H1 (cell line): Measurements from ENCODE around the gene MYDGF. TPM values are rescaled to one million over a fixed set of nuclear protein-coding genes. Genes with fewer than 3 reads are reported as not detected.

ENCODE experiments used
- CTCF ChIA-PET: fragments of 300-600 bp; sonication (Branson Sonifier 250); formaldehyde crosslinking; loops from one replicate; lab custom pipeline; 2021; ENCODE audit not compliant: partially characterized antibody; lab: Charles Lee
- POLR2A ChIA-PET: fragments of 300-600 bp; sonication (Branson Sonifier 250); formaldehyde crosslinking; loops from one replicate; lab custom pipeline; 2021; ENCODE audit warnings: inconsistent platforms; ENCODE audit not compliant: partially characterized antibody; lab: Charles Lee
- DNase-seq, 2 experiments: peaks; one replicate each; pipeline versions ENCODE4 v3.0.0 to v3.0.0-alpha.2; 2010 to 2022; ENCODE audit warnings: low spot score in 2 of 2, low read depth in 1 of 2, mixed read lengths in 1 of 2
- FAIRE-seq: peaks from 2 replicates; lab custom pipeline; 2011; peaks lifted over from hg19 to GRCh38; lab: Jason Lieb, UNC
- H2AFZ ChIP-seq: 2 replicates; pipeline ENCODE4 v1.8.1; 2012; ENCODE audit warnings: low read length, inconsistent platforms
- H2AK5ac ChIP-seq: 2 replicates; pipeline ENCODE4 v1.6.1; 2013; ENCODE audit warnings: low read depth, low read length
- H2BK120ac ChIP-seq: replicated peaks from 2 replicates; pipeline ENCODE3; 2013; ENCODE audit warnings: low read depth, low read length, inconsistent platforms
- H2BK12ac ChIP-seq: 2 replicates; pipeline ENCODE4 v1.6.1; 2013; ENCODE audit warnings: low read depth, low read length
- H2BK15ac ChIP-seq: 2 replicates; pipeline ENCODE4 v1.6.1; 2013; ENCODE audit warnings: low read length
- H2BK20ac ChIP-seq: 2 replicates; pipeline ENCODE4 v1.6.1; 2013; ENCODE audit warnings: low read length
- H2BK5ac ChIP-seq: 2 replicates; pipeline ENCODE4 v1.6.1; 2013; ENCODE audit warnings: low read depth, low read length
- H3K14ac ChIP-seq: 2 replicates; pipeline ENCODE4 v1.6.1; 2013; ENCODE audit warnings: inconsistent platforms; ENCODE audit not compliant: insufficient read length
- H3K18ac ChIP-seq: 2 replicates; pipeline ENCODE4 v1.6.1; 2013; ENCODE audit warnings: low read length; ENCODE audit errors: extremely low read depth
- H3K23ac ChIP-seq: 2 replicates; pipeline ENCODE4 v1.6.1; 2013; ENCODE audit warnings: inconsistent platforms; ENCODE audit not compliant: insufficient read length
- H3K23me2 ChIP-seq: 2 replicates; pipeline ENCODE4 v1.6.1; 2013; ENCODE audit warnings: low read depth, low read length
- H3K27ac ChIP-seq: 2 replicates; pipeline ENCODE4 v1.6.1; 2011; ENCODE audit warnings: low read depth, low read length, inconsistent platforms
- H3K27me3 ChIP-seq, 4 experiments: replicated peaks in 1 of 4; 1 replicate in 1 of 4; 2 replicates in 3 of 4; pipeline versions ENCODE4 v1.6.1 to v1.8.1; 2011 to 2013; ENCODE audit warnings: low read length in 3 of 4, mild to moderate bottlenecking in 3 of 4, inconsistent platforms in 2 of 4, mixed read lengths in 2 of 4, moderate library complexity in 1 of 4; ENCODE audit not compliant: control insufficient read depth in 3 of 4, insufficient read depth in 3 of 4; ENCODE audit errors: extremely low read depth in 1 of 4
- H3K36me3 ChIP-seq, 4 experiments: 2 replicates each; pipeline versions ENCODE4 v1.6.1 to v1.8.1; 2011 to 2013; ENCODE audit warnings: mild to moderate bottlenecking in 4 of 4, low read length in 3 of 4, moderate library complexity in 2 of 4, control low read depth in 1 of 4, inconsistent platforms in 1 of 4; ENCODE audit not compliant: insufficient read depth in 4 of 4, control insufficient read depth in 2 of 4
- H3K4ac ChIP-seq: replicated peaks from 2 replicates; pipeline ENCODE3; 2013; ENCODE audit warnings: low read length, low read depth, mixed read lengths, inconsistent platforms; ENCODE audit not compliant: insufficient read length
- H3K4me1 ChIP-seq, 4 experiments: replicated peaks in 1 of 4; 1 replicate in 1 of 4; 2 replicates in 3 of 4; pipeline versions ENCODE4 v1.6.1 to v1.8.1; 2011 to 2013; ENCODE audit warnings: low read length in 3 of 4, inconsistent platforms in 2 of 4, mixed read lengths in 1 of 4; ENCODE audit not compliant: insufficient read depth in 4 of 4, control insufficient read depth in 3 of 4
- H3K4me2 ChIP-seq, 2 experiments: 2 replicates each; pipeline versions ENCODE4 v1.6.1 to v1.8.1; 2011 to 2013; ENCODE audit warnings: low read depth in 2 of 2, low read length in 2 of 2, control low read depth in 1 of 2, inconsistent platforms in 1 of 2, mild to moderate bottlenecking in 1 of 2; ENCODE audit not compliant: insufficient read depth in 1 of 2
- H3K4me3 ChIP-seq, 4 experiments: fragments of 200-600, 300-600 bp in 1 of 4; sonication (generic), shearing (Covaris generic), sonication (Bioruptor Twin) in 1 of 4; 2 replicates each; pipeline versions ENCODE4 v1.5.1 to v1.8.1; 2011 to 2016; ENCODE audit warnings: low read length in 4 of 4, low read depth in 3 of 4, control low read depth in 2 of 4, inconsistent platforms in 2 of 4, mild to moderate bottlenecking in 2 of 4, mixed read lengths in 1 of 4, moderate library complexity in 1 of 4; ENCODE audit not compliant: insufficient read depth in 2 of 4; ENCODE audit errors: extremely low read depth in 1 of 4
- H3K56ac ChIP-seq: replicated peaks from 2 replicates; pipeline ENCODE3; 2013; ENCODE audit warnings: low read depth, mild to moderate bottlenecking, mixed read lengths, low read length, inconsistent platforms; ENCODE audit not compliant: insufficient read length
- H3K79me1 ChIP-seq: 2 replicates; pipeline ENCODE4 v1.6.1; 2013; ENCODE audit warnings: low read depth, low read length, control low read depth
- H3K79me2 ChIP-seq, 2 experiments: 2 replicates each; pipeline versions ENCODE4 v1.6.1 to v1.8.1; 2012 to 2013; ENCODE audit warnings: low read length in 2 of 2, mild to moderate bottlenecking in 2 of 2, inconsistent platforms in 1 of 2; ENCODE audit not compliant: insufficient read depth in 2 of 2, control insufficient read depth in 1 of 2
- H3K9ac ChIP-seq, 4 experiments: replicated peaks in 1 of 4; 1 replicate in 1 of 4; 2 replicates in 3 of 4; pipeline versions ENCODE4 v1.6.1 to v1.8.1; 2011 to 2013; ENCODE audit warnings: low read depth in 3 of 4, low read length in 3 of 4, control low read depth in 2 of 4, mild to moderate bottlenecking in 2 of 4, moderate library complexity in 2 of 4, inconsistent platforms in 1 of 4; ENCODE audit errors: extremely low read depth in 1 of 4
- H3K9me3 ChIP-seq, 2 experiments: 2 replicates each; pipeline versions ENCODE4 v1.6.1 to v1.8.1; 2012 to 2013; ENCODE audit warnings: mild to moderate bottlenecking in 2 of 2, moderate library complexity in 2 of 2, control low read depth in 1 of 2, inconsistent platforms in 1 of 2, low read depth in 1 of 2, low read length in 1 of 2, mixed read lengths in 1 of 2; ENCODE audit not compliant: insufficient read depth in 2 of 2
- H4K20me1 ChIP-seq, 2 experiments: replicated peaks in 1 of 2; 2 replicates each; pipeline versions ENCODE3 to v1.8.1; 2011 to 2013; ENCODE audit warnings: inconsistent platforms in 2 of 2, low read length in 2 of 2, mild to moderate bottlenecking in 1 of 2; ENCODE audit not compliant: insufficient read depth in 2 of 2, control insufficient read depth in 1 of 2
- H4K5ac ChIP-seq: 2 replicates; pipeline ENCODE4 v1.6.1; 2013; ENCODE audit warnings: low read length, low read depth, mixed read lengths, inconsistent platforms; ENCODE audit not compliant: insufficient read length
- H4K8ac ChIP-seq: 2 replicates; pipeline ENCODE4 v1.8.0; 2013; ENCODE audit warnings: mild to moderate bottlenecking, moderate library complexity, low read length, inconsistent platforms; ENCODE audit not compliant: insufficient read depth; ENCODE audit errors: extremely low read depth
- H4K91ac ChIP-seq: replicated peaks from 2 replicates; pipeline ENCODE3; 2013; ENCODE audit warnings: low read length, mixed read lengths, inconsistent platforms; ENCODE audit not compliant: insufficient read length
- CBX8 ChIP-seq: fragments of 300-800, 300-1000 bp; sonication (generic); IDR thresholded peaks from 2 replicates; pipeline ENCODE4 v1.7.1; 2016; ENCODE audit warnings: low read depth, low read length, borderline replicate concordance
- CHD2 ChIP-seq: IDR thresholded peaks from 2 replicates; pipeline ENCODE4 v1.6.1; 2012; ENCODE audit warnings: low read length, improper control_type of control experiment
- SAP30 ChIP-seq: fragments of 300-600 bp; sonication (generic); IDR thresholded peaks from 2 replicates; pipeline ENCODE4 v1.7.1; 2012; ENCODE audit warnings: low read length, moderate library complexity, mild to moderate bottlenecking, inconsistent platforms; ENCODE audit not compliant: insufficient read depth, insufficient replicate concordance
- SIX5 ChIP-seq: IDR thresholded peaks from 2 replicates; pipeline ENCODE4 v1.6.1; 2011; ENCODE audit warnings: mild to moderate bottlenecking, low read depth, low read length
- SP1 ChIP-seq: IDR thresholded peaks from 2 replicates; pipeline ENCODE4 v1.6.1; 2011; ENCODE audit warnings: low read depth, low read length
- TEAD4 ChIP-seq: IDR thresholded peaks from 2 replicates; pipeline ENCODE4 v1.6.1; 2012; ENCODE audit warnings: low read depth, low read length, inconsistent platforms, mixed read lengths
- YY1 ChIP-seq: IDR thresholded peaks from 2 replicates; pipeline ENCODE4 v1.6.1; 2011; ENCODE audit warnings: low read depth, mild to moderate bottlenecking, low read length
- WGBS, 2 experiments: shearing (Covaris generic) in 1 of 2; methylation state at CpG; one replicate each; pipeline versions ENCODE4 v1.1.6 to v1.1.7; 2013 to 2015; ENCODE audit warnings: low lambda C conversion rate in 2 of 2, mixed read lengths in 2 of 2, inconsistent platforms in 1 of 2, low coverage in 1 of 2, missing lambda C conversion rate in 1 of 2; ENCODE audit not compliant: insufficient replicate concordance in 2 of 2, insufficient coverage in 1 of 2, insufficient read length in 1 of 2; ENCODE audit errors: extremely low coverage in 1 of 2, missing lambda C conversion rate in 1 of 2; 5-methylcytosine and 5-hydroxymethylcytosine counted together
- polyA plus RNA-seq, 7 experiments: library from polyadenylated mRNA; depleted of rRNA in 3 of 7; stranded (reverse) in 5 of 7; unstranded in 2 of 7; fragments of >200 nt in 5 of 7; fragments of 200-250 nt in 2 of 7; gene quantifications; 1 replicate in 5 of 7; 2 replicates in 1 of 7; 4 replicates in 1 of 7; pipeline versions ENCODE4 v1.2.1 to v1.2.3, GENCODE V29; 2011 to 2013; ENCODE audit warnings: missing spikeins in 2 of 7, mixed read lengths in 2 of 7
- total RNA-seq: library from RNA; stranded (reverse); fragmentation: NEBNext Ultra II Directional; extraction: Animal tissue kit (Norgen Biotek cat#: 25700); gene quantifications from 2 replicates; pipeline ENCODE4 v1.2.1, GENCODE V29; 2021
- TF ChIP-seq, protein P1 (sequence below): IDR thresholded peaks from 2 replicates; pipeline ENCODE4 v1.6.1; 2011; ENCODE audit warnings: low read length, improper control_type of control experiment

MYDGF gene
- total and polyA plus RNA-seq, 2 of the 8 experiments (the other 6 are each of a cell fraction or from before 2014, with no cell fraction given) = 40.6 to 51.1 TPM

DNA sequence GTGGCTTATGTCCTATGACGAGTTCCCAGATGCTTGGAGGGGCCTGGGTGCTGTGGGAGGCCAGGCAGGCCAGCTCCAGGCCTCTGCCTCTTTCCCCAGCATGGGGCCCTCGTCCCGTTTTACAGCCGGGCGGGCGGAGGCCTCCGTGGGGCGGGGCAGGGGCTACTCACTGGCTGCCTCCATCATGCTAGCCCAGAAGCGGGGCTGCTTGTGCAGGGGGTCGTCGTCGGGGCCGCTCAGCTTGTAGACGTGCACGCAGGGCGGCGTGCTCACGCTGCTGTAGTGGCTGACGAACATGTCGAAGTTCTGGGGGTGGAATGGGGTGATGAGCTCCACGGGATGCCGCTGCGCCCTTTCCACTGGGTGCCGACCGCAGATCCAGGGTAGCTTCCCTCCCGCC is 18.4 kb upstream of the MYDGF start:
- no peak for FAIRE-seq
- no peak overlapping the region for H3K9ac ChIP-seq
- whole genome bisulfite sequencing, 2 experiments = 90% methylated on average over 23 of the region's 26 CpGs; no CpG with 5 or more reads in 1 of the 2 experiments

More for the DNA sequence above, 18.4 kb upstream of the MYDGF start:
- Histone ChIP-seq H4K20me1 (peaks cover 2 to 10% of the 10 kb centered on the region in 2 experiments), H3K14ac (no peak overlapping the region), H3K27ac (no peak overlapping the region), H3K9me3 (no peaks in the 10 kb centered on the region), H3K27me3 (no peaks in the 10 kb centered on the region), H3K4ac (no peak overlapping the region), H2BK12ac (no peak overlapping the region), H4K8ac (no peak overlapping the region), H2AK5ac (no peak overlapping the region), H3K79me1 (no peaks in the 10 kb centered on the region), H3K36me3 (peaks cover 5 to 32% (median 19%) of the 10 kb centered on the region in 4 experiments; a peak in 6 of 8 replicates), H3K79me2 (no peaks in the 10 kb centered on the region), H3K4me2 (no peak overlapping the region), H2AFZ (no peak overlapping the region), H3K4me3 (no peak overlapping the region), H3K4me1 (no peaks in the 10 kb centered on the region), H3K23ac (no peak overlapping the region), H2BK15ac (no peak overlapping the region), H4K91ac (no peak overlapping the region), H3K18ac (no peak overlapping the region), H2BK120ac (no peak overlapping the region), H2BK20ac (no peak overlapping the region), H2BK5ac (no peak overlapping the region), H4K5ac (no peak overlapping the region), H3K56ac (no peak overlapping the region), H3K23me2 (no peaks in the 10 kb centered on the region)
- POLR2A ChIA-PET = interaction anchor here (1.2 to 1.8 kb wide), 3 partner anchors 8 to 10 kb away, joined by 6 to 7 read pairs (median 6); no protein-coding TSS in a partner anchor
- no peak for TF ChIP-seq TEAD4
- no peak for TF ChIP-seq CBX8
- no peak for TF ChIP-seq SAP30
- no peak for TF ChIP-seq SP1
- TF ChIP-seq, protein P1, sequence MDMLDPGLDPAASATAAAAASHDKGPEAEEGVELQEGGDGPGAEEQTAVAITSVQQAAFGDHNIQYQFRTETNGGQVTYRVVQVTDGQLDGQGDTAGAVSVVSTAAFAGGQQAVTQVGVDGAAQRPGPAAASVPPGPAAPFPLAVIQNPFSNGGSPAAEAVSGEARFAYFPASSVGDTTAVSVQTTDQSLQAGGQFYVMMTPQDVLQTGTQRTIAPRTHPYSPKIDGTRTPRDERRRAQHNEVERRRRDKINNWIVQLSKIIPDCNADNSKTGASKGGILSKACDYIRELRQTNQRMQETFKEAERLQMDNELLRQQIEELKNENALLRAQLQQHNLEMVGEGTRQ = no peak
- no peak for TF ChIP-seq SIX5
- TF ChIP-seq YY1 = no peak
- TF ChIP-seq CHD2 = no peak
- no peak for DNase-seq
- CTCF ChIA-PET = interaction anchor here (0.5 to 1.5 kb wide), 4 partner anchors 11 to 873 kb away, joined by 3 to 9 read pairs (median 5); no protein-coding TSS in a partner anchor
